ENCODE results near the gene POTEM.
"Not testable (repeated sequence)": the region's sequence is repeated elsewhere in the genome, so short reads cannot be mapped to it uniquely, and the experiment has no call there.

DNA sequence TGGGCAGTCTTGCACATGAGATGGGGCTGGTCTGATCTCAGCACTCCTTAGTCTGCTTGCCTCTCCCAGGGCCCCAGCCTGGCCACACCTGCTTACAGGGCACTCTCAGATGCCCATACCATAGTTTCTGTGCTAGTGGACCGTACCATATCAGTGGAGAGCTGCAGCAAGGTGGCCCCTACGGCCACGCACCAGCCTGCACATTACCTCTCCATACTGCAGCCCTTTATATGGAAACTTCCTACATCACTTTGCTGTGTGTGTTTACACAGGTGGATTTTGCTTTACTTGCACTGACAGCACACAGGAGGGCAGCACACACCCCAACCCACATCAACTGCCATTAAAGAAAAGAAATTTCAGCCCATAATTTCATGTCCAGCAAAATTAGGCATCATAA is 35.3 kb downstream of the POTEM start:
- not testable (repeated sequence) for TF ChIP-seq ESRRG (CRISPR knock-in tag; IDR thresholded peaks at IDR 0.05); CSRNP3 (CRISPR knock-in tag; IDR thresholded peaks at IDR 0.05); ZFP3 (CRISPR knock-in tag; IDR thresholded peaks at IDR 0.05); PPARA (CRISPR knock-in tag; IDR thresholded peaks at IDR 0.05; ENCODE audit: borderline replicate concordance); PATZ1 (CRISPR knock-in tag; IDR thresholded peaks at IDR 0.05; ENCODE audit: borderline replicate concordance); ZNF8 (CRISPR knock-in tag; IDR thresholded peaks at IDR 0.05)
- TF ChIP-seq, protein P1, sequence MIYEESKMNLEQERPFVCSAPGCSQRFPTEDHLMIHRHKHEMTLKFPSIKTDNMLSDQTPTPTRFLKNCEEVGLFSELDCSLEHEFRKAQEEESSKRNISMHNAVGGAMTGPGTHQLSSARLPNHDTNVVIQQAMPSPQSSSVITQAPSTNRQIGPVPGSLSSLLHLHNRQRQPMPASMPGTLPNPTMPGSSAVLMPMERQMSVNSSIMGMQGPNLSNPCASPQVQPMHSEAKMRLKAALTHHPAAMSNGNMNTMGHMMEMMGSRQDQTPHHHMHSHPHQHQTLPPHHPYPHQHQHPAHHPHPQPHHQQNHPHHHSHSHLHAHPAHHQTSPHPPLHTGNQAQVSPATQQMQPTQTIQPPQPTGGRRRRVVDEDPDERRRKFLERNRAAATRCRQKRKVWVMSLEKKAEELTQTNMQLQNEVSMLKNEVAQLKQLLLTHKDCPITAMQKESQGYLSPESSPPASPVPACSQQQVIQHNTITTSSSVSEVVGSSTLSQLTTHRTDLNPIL (CRISPR knock-in tag; IDR thresholded peaks at IDR 0.05; ENCODE audit: low read depth), result not testable (repeated sequence)

Data from SK-N-SH treated with all-trans-retinoic acid at 6 μM for 48 hours (cell line).